Stimulated activated CD4-positive, alpha-beta T cell treated with anti-CD3 and anti-CD28 coated beads, Interleukin-4, amount 100 ng/mL, for 24 hours (primary cell): Measurements from ENCODE around the gene ZMIZ1.

ENCODE experiments used
- DNase-seq: peaks from one replicate; pipeline ENCODE4 v3.0.0-alpha.2; 2020

The ZMIZ1 gene

GRCh38 chr10:79254333-79255006, 185.7 kb downstream of the ZMIZ1 start:
- no peak for DNase-seq

- DNase-seq, result no peak
Measured at GRCh38 chr10:79255007-79255507, 186.3 kb downstream of the ZMIZ1 start.

GRCh38 chr10:79256264-79256806, 187.6 kb downstream of the ZMIZ1 start:
- DNase-seq, result no peak

- no peak for DNase-seq
Measured at GRCh38 chr10:79258894-79259293, 190.1 kb downstream of the ZMIZ1 start.

- DNase-seq, result no peak
Measured at GRCh38 chr10:79259834-79260233, 191.1 kb downstream of the ZMIZ1 start.

GRCh38 chr10:79260811-79261740, 192.3 kb downstream of the ZMIZ1 start:
- DNase-seq, result no peak

- DNase-seq, result no peak
Measured at GRCh38 chr10:79262131-79262530, 193.4 kb downstream of the ZMIZ1 start.

GRCh38 chr10:79262959-79263746, 194.4 kb downstream of the ZMIZ1 start:
- no peak for DNase-seq

- no peak for DNase-seq
Measured at GRCh38 chr10:79263939-79264338, 195.2 kb downstream of the ZMIZ1 start.

GRCh38 chr10:79264942-79265341, 196.2 kb downstream of the ZMIZ1 start:
- no peak for DNase-seq

GRCh38 chr10:79266084-79266483, 197.3 kb downstream of the ZMIZ1 start:
- no peak for DNase-seq

- DNase-seq, result no peak
Measured at GRCh38 chr10:79266543-79267312, 198.0 kb downstream of the ZMIZ1 start.

GRCh38 chr10:79267499-79267898, 198.7 kb downstream of the ZMIZ1 start:
- no peak for DNase-seq

GRCh38 chr10:79268161-79268601, 199.4 kb downstream of the ZMIZ1 start:
- no peak for DNase-seq

- no peak for DNase-seq
Measured at GRCh38 chr10:79268742-79269141, 200.0 kb downstream of the ZMIZ1 start.

GRCh38 chr10:79269443-79269842, 200.7 kb downstream of the ZMIZ1 start:
- DNase-seq, result no peak

- DNase-seq, result no peak
Measured at GRCh38 chr10:79269969-79270368, 201.2 kb downstream of the ZMIZ1 start.

- no peak for DNase-seq
Measured at GRCh38 chr10:79270466-79271246, 201.9 kb downstream of the ZMIZ1 start.

- no peak for DNase-seq
Measured at GRCh38 chr10:79272353-79272752, 203.6 kb downstream of the ZMIZ1 start.

- no peak for DNase-seq
Measured at GRCh38 chr10:79273604-79274003, 204.8 kb downstream of the ZMIZ1 start.
